Measurements from ENCODE around the gene FGGY.
"Not testable (repeated sequence)": the region's sequence is repeated elsewhere in the genome, so short reads cannot be mapped to it uniquely, and the experiment has no call there.

FGGY gene

GRCh38 chr1:59580257-59580656 lies 283.4 kb downstream of the FGGY start:
- no peak for DNase-seq (ENCODE audit: low read depth)

- DNase-seq (ENCODE audit: low read depth), result not testable (repeated sequence)
Observed at GRCh38 chr1:59592410-59592809, 295.5 kb downstream of the FGGY start.

GRCh38 chr1:59592924-59593323 lies 296.0 kb downstream of the FGGY start:
- no peak for DNase-seq (ENCODE audit: low read depth)

GRCh38 chr1:59593798-59594790 lies 297.2 kb downstream of the FGGY start:
- DNase-seq (ENCODE audit: low read depth), result no peak

- no peak for DNase-seq (ENCODE audit: low read depth)
Observed at GRCh38 chr1:59595774-59596173, 298.9 kb downstream of the FGGY start.

- DNase-seq (ENCODE audit: low read depth), result no peak
Observed at GRCh38 chr1:59596432-59596831, 299.5 kb downstream of the FGGY start.

- no peak for DNase-seq (ENCODE audit: low read depth)
Observed at GRCh38 chr1:59596956-59597355, 300.1 kb downstream of the FGGY start.

GRCh38 chr1:59597420-59598119 lies 300.7 kb downstream of the FGGY start:
- DNase-seq (ENCODE audit: low read depth), result no peak

- no peak for DNase-seq (ENCODE audit: low read depth)
Observed at GRCh38 chr1:59598120-59598440, 301.2 kb downstream of the FGGY start.

GRCh38 chr1:59601041-59601441 lies 304.1 kb downstream of the FGGY start:
- DNase-seq (ENCODE audit: low read depth), result no peak

GRCh38 chr1:59601811-59602210 lies 304.9 kb downstream of the FGGY start:
- no peak for DNase-seq (ENCODE audit: low read depth)

GRCh38 chr1:59604191-59604590 lies 307.3 kb downstream of the FGGY start:
- no peak for DNase-seq (ENCODE audit: low read depth)

GRCh38 chr1:59605184-59605583 lies 308.3 kb downstream of the FGGY start:
- DNase-seq (ENCODE audit: low read depth), result no peak

GRCh38 chr1:59605761-59606160 lies 308.9 kb downstream of the FGGY start:
- no peak for DNase-seq (ENCODE audit: low read depth)

- no peak for DNase-seq (ENCODE audit: low read depth)
Observed at GRCh38 chr1:59609245-59609644, 312.4 kb downstream of the FGGY start.

GRCh38 chr1:59610499-59610898 lies 313.6 kb downstream of the FGGY start:
- DNase-seq (ENCODE audit: low read depth), result not testable (repeated sequence)

- no peak for DNase-seq (ENCODE audit: low read depth)
Observed at GRCh38 chr1:59617434-59617833, 320.5 kb downstream of the FGGY start.

GRCh38 chr1:59619557-59619956 lies 322.7 kb downstream of the FGGY start:
- DNase-seq (ENCODE audit: low read depth), result no peak

GRCh38 chr1:59625384-59625783 lies 328.5 kb downstream of the FGGY start:
- DNase-seq (ENCODE audit: low read depth), result no peak

GRCh38 chr1:59631561-59632255 lies 334.8 kb downstream of the FGGY start:
- DNase-seq (ENCODE audit: low read depth), result no peak

GRCh38 chr1:59635097-59635496 lies 338.2 kb downstream of the FGGY start:
- no peak for DNase-seq (ENCODE audit: low read depth)

GRCh38 chr1:59638231-59638711 lies 341.4 kb downstream of the FGGY start:
- no peak for DNase-seq (ENCODE audit: low read depth)

- DNase-seq (ENCODE audit: low read depth), result no peak
Observed at GRCh38 chr1:59639266-59639665, 342.4 kb downstream of the FGGY start.

All from stimulated activated CD8-positive, alpha-beta memory T cell treated with anti-CD3 and anti-CD28 coated beads, Interleukin-12 subunit alpha, Interleukin-12 subunit beta, amount 100 ng/mL, for 4 hours (primary cell).